ENCODE data around the gene CLCN4. TPM values are rescaled to one million over a fixed set of nuclear protein-coding genes. Genes with fewer than 3 reads are reported as not detected.

CLCN4 gene
- total RNA-seq (2022; extraction: Qiagen RNA extraction; ENCODE audit: low read depth): 3.5 to 4.4 TPM (median 4.2 TPM) in 5 replicates

DNA sequence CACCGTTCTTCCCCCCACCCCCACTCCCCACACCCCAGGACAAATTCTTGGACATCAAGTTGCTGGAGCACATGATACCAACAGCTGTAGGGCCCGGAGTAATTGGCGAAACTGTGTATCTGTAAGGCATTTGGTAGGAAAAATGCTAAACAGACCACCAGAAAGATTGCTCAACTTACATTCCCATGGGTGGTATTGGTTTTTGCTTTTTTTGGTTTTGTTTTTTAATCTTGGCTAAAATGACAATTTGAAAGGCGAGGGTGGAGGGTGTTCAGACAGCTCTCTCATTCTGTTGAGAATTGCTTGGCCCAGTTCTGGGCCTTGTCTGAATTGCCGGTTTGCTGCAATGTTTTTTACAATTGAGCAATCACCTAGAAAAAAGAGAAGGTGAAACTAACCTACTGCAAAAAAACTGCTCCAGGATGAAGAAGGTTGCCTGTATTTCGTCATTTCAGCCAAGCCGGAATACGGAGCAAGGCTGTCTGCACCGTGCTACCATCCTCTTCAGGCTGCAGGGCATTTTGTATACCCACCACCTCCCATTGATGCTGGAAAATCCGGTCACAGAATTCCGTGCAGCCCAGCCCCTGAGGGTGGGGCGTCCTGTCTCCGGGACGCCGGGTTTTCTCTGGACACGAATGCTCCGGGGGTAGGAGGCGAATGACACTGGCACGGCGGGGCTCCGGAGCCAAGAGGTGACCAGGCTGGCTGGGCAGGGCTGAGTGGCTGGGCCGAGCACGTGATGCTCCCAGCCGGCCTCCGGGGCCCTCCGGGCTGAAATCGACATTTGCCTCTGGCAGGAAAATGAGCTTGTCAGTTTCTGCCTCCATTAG lies at the start of gene CLCN4:
CLCN4 (plus strand) TSS at position 777 of the 833 bp plus-strand sequence. CDS start 28,058 bp downstream, outside the sequence.

Other genes with a start within 250 kb of the CLCN4 start
- not detected in 5 replicates for gene CLDN34, start 189.6 kb upstream of the CLCN4 start, total RNA-seq (2022; extraction: Qiagen RNA extraction; ENCODE audit: low read depth)